ENCODE data around the gene ANAPC2.
"Not testable (repeated sequence)": the region's sequence is repeated elsewhere in the genome, so short reads cannot be mapped to it uniquely, and the experiment has no call there.

The ANAPC2 gene

GRCh38 chr9:137140151-137141012, 48.0 kb downstream of the ANAPC2 start:
- DNase-seq, result no peak

DNA sequence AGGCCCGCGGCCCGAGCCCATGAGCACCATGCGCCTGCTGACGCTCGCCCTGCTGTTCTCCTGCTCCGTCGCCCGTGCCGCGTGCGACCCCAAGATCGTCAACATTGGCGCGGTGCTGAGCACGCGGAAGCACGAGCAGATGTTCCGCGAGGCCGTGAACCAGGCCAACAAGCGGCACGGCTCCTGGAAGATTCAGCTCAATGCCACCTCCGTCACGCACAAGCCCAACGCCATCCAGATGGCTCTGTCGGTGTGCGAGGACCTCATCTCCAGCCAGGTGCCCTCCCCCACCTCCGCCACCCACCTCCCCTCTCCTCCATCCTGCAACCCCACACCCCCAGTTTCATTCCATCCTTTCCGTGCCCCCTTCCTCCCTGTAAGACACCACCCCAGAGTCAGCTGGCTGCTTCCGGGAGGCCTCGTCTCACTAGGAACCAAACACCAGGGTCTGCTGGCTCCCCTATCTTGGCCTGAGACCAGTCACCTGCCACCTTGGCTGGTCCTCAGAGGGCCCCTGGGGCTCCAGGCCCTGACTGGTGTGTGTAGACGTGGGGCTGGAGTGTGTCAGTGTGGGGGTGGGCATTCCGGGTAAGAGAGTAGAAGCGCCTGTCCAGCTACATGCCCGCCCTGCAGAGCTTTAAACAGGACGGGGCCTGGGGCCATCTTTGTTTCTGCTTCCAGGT, 48.8 kb downstream of the ANAPC2 start:
- DNase-seq, result no peak

DNA sequence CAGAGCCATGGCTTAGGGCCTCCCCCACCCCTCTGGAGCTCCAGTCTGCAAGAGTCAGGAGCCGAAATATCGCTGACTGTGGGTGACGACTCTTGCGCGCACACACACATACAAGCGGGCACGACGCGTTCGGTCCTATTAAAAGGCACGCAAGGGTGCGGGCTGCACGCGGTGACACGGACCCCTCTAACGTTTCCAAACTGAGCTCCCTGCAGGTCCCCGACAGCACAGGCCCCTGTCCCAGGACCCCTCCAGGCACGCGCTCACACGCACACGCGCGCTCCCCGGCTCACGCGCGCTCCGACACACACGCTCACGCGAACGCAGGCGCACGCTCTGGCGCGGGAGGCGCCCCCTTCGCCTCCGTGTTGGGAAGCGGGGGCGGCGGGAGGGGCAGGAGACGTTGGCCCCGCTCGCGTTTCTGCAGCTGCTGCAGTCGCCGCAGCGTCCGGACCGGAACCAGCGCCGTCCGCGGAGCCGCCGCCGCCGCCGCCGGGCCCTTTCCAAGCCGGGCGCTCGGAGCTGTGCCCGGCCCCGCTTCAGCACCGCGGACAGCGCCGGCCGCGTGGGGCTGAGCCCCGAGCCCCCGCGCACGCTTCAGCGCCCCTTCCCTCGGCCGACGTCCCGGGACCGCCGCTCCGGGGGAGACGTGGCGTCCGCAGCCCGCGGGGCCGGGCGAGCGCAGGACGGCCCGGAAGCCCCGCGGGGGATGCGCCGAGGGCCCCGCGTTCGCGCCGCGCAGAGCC, 49.5 kb downstream of the ANAPC2 start, which contains the start of gene GRIN1:
Gene GRIN1, plus strand, starts transcription at position 433 of the 746 bp plus-strand sequence. CDS start 333 bp downstream, outside the sequence.
- peak; percentile 41 for DNase-seq

GRCh38 chr9:137138058-137138721, 50.2 kb downstream of the ANAPC2 start:
- no peak for DNase-seq

GRCh38 chr9:137136881-137137607, 51.3 kb downstream of the ANAPC2 start:
- DNase-seq, result no peak

DNA sequence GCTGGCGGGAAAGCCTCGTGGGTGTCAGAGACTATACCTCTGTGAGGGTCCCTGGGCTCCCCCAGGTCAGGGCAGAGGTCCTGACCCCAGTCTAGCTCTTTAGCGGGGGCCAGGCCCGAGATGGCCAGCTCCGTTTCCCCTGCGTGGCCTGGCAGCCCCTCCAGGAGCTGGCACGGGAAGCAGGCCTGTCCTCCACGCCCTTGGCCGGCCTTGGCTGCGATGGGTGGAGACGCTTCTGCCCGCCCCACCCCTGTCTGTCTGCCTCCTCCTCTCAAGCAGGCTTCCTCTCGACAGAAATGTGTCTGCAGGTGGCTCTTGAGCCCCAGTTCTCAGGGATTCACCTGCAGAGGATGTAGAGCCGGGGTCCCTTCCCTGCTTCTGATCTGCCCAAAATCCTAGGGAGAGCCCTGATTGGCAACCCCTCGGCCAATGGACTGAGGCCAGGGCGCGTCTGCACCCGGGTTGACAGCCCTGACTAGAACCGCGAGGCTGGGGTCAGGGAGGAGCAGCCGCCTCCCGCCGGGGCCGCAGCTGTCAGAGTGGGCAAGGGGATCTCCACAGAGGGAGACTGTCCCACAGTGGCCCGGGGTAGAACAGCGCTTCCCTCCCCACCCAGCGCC, 52.0 kb downstream of the ANAPC2 start:
- no peak for DNase-seq

DNA sequence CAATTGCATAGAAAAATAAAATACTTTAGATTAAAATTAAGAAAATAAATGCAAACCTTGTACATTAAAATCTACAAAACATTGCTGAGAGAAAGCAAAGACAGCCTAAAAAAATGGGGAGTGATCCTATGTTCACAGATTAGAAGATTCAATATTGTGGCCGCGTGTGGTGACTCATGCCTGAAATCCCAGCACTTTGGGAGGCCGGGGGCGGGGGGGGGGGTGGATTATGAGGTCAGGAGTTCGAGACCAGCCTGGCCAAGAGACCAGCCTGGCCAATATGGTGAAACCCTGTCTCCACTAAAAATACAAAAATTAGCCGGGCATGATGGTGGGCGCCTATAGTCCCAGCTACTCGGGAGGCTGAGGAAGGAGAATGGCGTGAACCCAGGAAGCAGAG, 53.2 kb downstream of the ANAPC2 start:
- not testable (repeated sequence) for DNase-seq

- no peak for DNase-seq
These were observed 54.2 kb downstream of the ANAPC2 start for GRCh38 chr9:137134191-137134590.

GRCh38 chr9:137130176-137130755, 58.1 kb downstream of the ANAPC2 start:
- no peak for DNase-seq

- peak; percentile 86 for DNase-seq
These were observed 58.7 kb downstream of the ANAPC2 start for GRCh38 chr9:137129456-137130175.

DNA sequence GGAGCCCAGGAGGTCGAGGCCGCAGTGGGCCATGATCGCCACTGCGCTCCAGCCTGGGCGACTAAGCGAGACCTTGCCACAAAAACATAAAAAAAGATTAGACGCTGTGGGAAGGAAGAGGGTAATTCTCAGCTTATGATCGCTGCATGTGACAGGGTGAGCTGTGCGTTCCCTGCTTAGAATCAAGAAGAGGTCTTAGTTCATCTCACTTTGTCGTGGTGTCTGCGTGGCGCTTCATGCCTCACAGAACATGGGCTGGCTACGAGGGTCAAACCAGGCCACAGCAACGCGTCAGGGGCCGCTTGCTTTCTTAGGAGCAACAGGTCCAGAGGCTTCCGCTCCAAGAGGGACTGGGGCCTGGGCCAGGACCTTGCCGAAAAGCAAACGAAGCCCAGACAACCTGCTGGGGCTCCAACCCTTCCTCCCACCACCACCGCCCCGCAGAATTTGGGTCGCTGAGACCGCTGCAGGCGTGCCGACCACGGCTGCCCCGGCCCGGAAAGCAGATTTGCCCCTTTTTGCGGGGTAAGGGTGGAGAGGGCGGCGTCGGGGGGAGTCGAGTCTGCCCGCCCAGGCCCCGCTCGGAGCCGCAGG, 59.4 kb downstream of the ANAPC2 start:
- DNase-seq, result no peak

GRCh38 chr9:137128158-137128861, 60.0 kb downstream of the ANAPC2 start:
- DNase-seq, result no peak

- DNase-seq, result no peak
These were observed 60.8 kb downstream of the ANAPC2 start for GRCh38 chr9:137127301-137128157.

DNA sequence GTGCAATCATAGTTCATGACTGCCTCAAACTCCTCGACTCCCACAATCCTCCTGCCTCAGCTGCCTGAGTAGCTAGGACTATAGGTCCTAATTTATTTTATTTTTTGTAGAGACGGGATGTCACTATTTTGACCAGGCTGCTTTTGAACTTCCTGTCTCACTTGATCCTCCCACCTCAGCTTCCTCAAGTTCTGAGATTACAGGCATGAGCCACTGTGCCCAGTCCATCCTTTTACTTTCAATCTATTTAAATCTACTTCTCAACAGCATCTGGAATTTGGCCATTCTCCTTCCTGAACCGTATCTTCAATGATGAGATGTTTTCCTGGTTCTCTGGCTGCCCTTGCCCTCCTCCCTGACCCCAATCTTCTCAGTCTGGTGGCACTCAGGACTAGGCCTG, 61.6 kb downstream of the ANAPC2 start:
- DNase-seq, result no peak

Data from stimulated activated CD4-positive, alpha-beta T cell treated with anti-CD3 and anti-CD28 coated beads, Interleukin-12 subunit alpha, Interleukin-12 subunit beta, amount 100 ng/mL, for 4 hours (primary cell).